BJ (cell line): ENCODE measurements around the gene PGAM4. TPM values are rescaled to one million over a fixed set of nuclear protein-coding genes. Genes with fewer than 3 reads are reported as not detected.

Experiments
- CTCF ChIA-PET: fragments of 350-600 bp; formaldehyde crosslinking; extraction: SDS; loops from one replicate; lab custom pipeline; 2021; ENCODE audit warnings: antibody characterized with exemption, inconsistent platforms; lab: Yijun Ruan, JAX
- POLR2A ChIA-PET: fragments of 300-600 bp; sonication (Branson Sonifier 250); formaldehyde crosslinking; extraction: SDS; loops from one replicate; lab custom pipeline; 2021; ENCODE audit warnings: antibody characterized with exemption; lab: Charles Lee
- DNase-seq: peaks from one replicate; pipeline ENCODE4 v3.0.0-alpha.2; 2011; ENCODE audit warnings: low read depth
- H3K27me3 ChIP-seq: 2 replicates; pipeline ENCODE4 v1.6.0; 2011; ENCODE audit warnings: low read length; ENCODE audit not compliant: control insufficient read depth, insufficient read depth
- H3K36me3 ChIP-seq: 2 replicates; pipeline ENCODE4 v1.5.1; 2011; ENCODE audit warnings: low read length; ENCODE audit not compliant: control insufficient read depth, insufficient read depth
- H3K4me3 ChIP-seq: 2 replicates; pipeline ENCODE4 v1.5.1; 2011; ENCODE audit warnings: low read depth, mild to moderate bottlenecking, control low read depth, low read length
- CTCF ChIP-seq: IDR thresholded peaks from 2 replicates; pipeline ENCODE4 v1.5.1; 2011; ENCODE audit warnings: low read depth, mild to moderate bottlenecking, control low read depth, inconsistent platforms, low read length, moderate library complexity; ENCODE audit not compliant: insufficient read depth
- polyA plus RNA-seq: library from polyadenylated mRNA; depleted of rRNA; stranded (reverse); fragments of >200 nt; gene quantifications from 2 replicates; pipeline ENCODE4 v1.2.3, GENCODE V29; 2011; rRNA removed

PGAM4 gene
- polyA plus RNA-seq, 1 experiment: 0.53 TPM

GRCh38 chrX:77918568-77918967 lies 50.9 kb downstream of the PGAM4 start:
- Histone ChIP-seq H3K4me3 (no peak overlapping the region), H3K27me3 (no peaks in the 10 kb centered on the region), H3K36me3 (no peaks in the 10 kb centered on the region)
- POLR2A ChIA-PET: no interaction called here
- no peak for DNase-seq
- CTCF ChIA-PET: interaction anchor here (1.1 kb wide), 1 partner anchor 106 kb away, joined by 3 read pairs; no protein-coding TSS in a partner anchor
- TF ChIP-seq CTCF: no peak

Other genes starting within 250 kb of the PGAM4 start
- gene ATRX, start 183.4 kb downstream of the PGAM4 start, polyA plus RNA-seq: 20.6 and 37.2 TPM in 2 replicates
- 38.2 and 80.0 TPM in 2 replicates for gene MAGT1, start 74.2 kb downstream of the PGAM4 start, polyA plus RNA-seq
- gene COX7B, start 70.2 kb downstream of the PGAM4 start, polyA plus RNA-seq: 351 and 552 TPM in 2 replicates
- gene ATP7A, start 58.9 kb downstream of the PGAM4 start, polyA plus RNA-seq: 2.4 and 5.2 TPM in 2 replicates
- 474 and 622 TPM in 2 replicates for gene PGK1, start 134.6 kb upstream of the PGAM4 start, polyA plus RNA-seq
- gene TAF9B, start 170.0 kb upstream of the PGAM4 start, polyA plus RNA-seq: 11.9 and 21.1 TPM in 2 replicates